IPS-11a (cell line): ENCODE results near the gene ZNF28.
"Not testable (repeated sequence)": the region's sequence is repeated elsewhere in the genome, so short reads cannot be mapped to it uniquely, and the experiment has no call there.

Experiments
- H3K4me3 ChIP-seq: one replicate; pipeline ENCODE4 v1.5.1; 2013; ENCODE audit warnings: low read depth, low read length, control low read depth

Gene ZNF28

DNA sequence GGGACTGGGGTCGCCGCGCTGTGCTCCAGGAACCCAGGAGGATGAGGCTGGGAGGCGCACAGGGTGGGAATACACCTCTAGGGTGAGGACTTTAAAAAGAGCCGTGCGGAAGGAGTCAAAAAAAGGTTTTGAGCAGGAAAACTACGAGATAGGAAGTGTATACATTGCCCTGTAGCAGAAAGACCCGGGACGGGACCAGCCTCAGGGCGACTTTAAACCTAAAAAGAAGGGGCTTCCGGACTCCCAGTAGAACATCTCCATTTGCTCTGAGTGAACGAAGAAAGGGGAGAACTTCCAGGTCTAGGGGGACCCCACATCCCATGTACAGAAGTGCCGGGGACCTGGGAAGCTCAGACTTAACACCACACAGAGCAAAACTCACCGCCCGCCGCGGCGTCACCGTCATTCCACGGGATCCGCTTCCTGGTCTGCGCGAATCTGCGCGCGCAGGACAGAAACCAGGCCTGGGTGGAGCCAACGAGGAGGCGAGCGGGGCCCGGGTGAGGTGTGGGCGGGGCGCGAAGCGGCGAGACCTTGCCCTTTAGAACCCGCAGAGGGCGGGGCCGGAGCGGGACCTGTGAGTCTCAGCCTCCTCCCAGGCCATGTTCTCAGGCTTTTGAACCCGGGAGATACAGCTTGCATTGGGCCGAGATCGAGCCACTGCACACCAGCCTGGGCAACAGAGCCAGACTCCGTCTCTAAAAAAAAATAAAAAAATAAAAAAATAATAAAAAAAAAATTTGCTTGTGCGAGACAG is at the start of gene ZNF28:
Gene ZNF28 (minus strand): TSS at position 430 of the 757 bp plus-strand sequence. CDS start 3,675 bp downstream, outside the sequence.
- peak within 1 kb of the TSS; percentile 72 for H3K4me3 ChIP-seq

DNA sequence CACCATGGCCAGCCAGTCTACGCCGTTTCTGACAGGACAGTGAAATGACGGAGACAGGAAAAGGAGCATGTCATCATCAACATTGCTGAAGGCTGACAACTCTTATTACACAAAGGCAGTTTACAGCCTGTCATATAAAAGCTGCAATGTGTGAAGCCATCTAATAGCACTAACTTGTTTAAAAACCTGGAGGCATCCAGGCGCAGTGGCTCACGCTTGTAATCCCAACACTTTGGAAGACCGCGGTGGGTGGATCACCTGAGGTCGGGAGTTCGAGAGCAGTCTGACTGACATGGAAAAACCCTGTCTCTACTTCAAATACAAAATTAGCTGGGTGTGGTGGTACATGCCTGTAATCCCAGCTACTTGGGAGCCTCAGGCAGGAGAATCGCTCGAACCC is 46.6 kb upstream of the ZNF28 start:
- not testable (repeated sequence) for H3K4me3 ChIP-seq

DNA sequence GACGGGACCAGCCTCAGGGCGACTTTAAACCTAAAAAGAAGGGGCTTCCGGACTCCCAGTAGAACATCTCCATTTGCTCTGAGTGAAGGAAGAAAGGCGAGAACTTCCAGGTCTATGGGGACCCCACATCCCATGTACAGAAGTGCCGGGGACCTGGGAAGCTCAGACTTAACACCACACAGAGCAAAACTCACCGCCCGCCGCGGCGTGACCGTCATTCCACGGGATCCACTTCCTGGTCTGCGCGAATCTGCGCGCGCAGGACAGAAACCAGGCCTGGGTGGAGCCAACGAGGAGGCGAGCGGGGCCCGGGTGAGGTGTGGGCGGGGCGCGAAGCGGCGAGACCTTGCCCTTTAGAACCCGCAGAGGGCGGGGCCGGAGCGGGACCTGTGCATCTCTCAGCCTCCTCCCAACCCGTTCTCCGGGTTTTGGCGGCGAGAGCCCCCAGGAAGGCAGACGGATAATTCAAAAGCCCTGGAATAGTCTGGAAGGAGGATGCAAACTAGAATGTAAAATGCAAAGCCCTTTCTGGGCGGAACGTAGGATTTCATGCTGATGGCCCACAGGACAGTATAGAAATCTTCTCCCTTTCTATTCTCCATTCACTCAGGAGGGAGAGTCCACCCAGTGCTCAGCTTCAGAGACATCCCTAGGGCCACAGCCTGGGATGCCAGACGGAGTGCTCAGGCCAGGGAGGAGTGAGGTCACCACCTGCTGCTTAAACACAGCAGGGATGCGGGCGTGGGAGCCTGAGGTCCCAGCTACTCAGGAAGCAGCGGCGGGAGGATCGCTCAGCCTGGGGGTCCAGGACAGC is 36.2 kb upstream of the ZNF28 start, which contains the start of gene ZNF468:
Gene ZNF468 (minus strand): TSS at position 242 of the 814 bp plus-strand sequence. CDS start 3,347 bp downstream, outside the sequence.
- peak within 1 kb of the TSS; percentile 75 for H3K4me3 ChIP-seq

DNA sequence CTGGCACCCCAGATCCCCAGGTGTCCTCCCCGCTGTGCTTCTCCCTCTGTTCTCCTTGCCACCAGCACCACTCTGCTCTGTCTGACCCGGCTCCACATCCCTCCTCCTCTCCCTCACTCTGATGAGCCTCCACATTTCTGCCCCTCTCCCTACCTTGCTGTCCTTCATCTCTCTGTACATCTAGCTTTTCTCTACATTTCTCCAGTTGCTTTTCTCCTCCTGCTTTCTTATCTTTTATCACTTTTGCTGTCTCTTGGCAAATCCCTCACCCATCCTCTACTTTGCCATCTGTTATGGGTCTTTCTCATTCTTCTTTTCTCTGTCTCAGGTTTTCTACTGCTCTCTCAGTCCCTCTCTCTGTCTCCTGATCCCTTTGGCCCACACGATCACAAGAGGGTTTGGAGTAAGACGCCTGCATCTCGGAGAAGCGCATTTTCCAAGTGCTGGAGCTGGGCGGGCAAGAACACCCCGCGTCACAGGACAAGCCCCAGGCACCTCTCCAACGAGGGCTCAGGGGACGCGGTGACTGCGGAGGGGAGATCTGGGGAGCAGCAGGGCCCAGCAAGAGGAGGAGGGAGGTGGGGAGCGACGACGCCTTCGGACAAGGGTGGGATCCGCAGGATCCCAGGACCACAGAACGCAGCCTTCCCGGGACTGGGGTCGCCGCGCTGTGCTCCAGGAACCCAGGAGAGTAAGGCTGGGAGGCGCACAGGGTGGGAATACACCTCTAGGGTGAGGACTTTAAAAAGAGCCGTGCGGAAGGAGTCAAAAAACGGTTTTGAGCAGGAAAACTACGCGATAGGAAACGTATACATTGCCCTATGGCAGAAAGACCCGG is 35.3 kb upstream of the ZNF28 start:
- H3K4me3 ChIP-seq, result peak overlapping the region; percentile 75

DNA sequence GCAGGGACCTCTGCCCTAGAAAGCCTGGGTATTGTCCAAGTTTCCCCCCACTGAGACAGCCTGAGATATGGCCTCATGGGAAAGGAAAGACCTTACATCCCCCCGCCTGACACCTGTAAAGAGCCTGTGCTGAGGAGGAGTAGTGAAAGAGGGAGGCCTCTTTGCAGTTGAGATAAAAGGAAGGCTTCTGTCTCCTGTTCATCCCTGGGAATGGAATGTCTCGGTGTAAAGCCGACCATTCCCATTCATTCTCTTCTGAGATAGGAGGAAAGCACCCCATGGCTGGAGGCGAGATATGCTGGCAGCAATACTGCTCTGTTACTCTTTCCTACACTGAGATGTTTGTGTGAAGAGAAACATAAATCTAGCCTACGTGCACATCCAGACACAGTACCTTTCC is 25.9 kb upstream of the ZNF28 start:
- H3K4me3 ChIP-seq, result not testable (repeated sequence)

DNA sequence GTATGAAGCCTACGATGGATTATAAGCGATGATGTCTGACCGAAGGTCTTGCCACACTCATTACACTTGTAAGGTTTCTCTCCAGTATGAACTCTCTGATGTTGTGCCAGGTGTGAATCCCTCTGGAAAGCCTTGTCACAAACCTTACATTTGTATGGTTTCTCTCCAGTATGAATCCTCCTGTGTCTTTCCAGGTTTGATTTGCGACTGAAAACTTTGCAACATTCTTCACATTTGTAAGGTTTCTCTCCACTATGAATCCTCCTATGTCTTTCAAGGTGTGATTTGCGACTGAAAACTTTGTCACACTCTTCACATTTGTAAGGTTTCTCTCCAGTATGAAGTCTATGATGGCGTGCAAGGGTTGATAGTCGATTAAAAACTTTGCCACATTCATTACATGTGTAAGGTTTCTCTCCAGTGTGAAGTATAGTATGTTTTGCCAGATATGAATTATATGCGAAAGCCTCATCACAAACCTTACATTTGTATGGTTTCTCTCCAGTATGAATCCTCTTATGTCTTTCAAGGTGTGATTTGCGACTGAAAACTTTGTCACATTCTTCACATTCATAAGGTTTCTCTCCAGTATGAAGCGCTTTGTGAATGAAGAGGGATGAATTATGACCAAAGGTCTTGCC is 19.5 kb upstream of the ZNF28 start:
- H3K4me3 ChIP-seq, result not testable (repeated sequence)

DNA sequence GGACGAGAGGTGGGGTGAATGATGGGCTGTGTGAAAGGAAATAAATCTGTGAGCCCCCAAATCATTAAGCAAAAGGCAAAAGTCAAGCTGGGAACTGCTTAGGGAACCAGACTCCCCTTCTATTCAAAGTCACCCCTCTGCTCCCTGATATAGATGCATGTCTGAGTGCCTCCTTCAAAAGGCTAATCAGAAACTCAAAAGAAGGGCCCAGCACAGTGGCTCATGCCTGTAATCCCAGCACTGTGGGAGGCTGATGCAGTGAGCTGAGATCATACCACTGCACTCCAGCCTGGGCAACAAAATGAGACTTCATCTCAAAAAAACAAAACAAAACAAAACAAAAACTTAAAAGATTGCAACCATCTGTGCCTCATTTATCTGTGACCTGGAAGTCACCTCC is 12.9 kb upstream of the ZNF28 start:
- not testable (repeated sequence) for H3K4me3 ChIP-seq

DNA sequence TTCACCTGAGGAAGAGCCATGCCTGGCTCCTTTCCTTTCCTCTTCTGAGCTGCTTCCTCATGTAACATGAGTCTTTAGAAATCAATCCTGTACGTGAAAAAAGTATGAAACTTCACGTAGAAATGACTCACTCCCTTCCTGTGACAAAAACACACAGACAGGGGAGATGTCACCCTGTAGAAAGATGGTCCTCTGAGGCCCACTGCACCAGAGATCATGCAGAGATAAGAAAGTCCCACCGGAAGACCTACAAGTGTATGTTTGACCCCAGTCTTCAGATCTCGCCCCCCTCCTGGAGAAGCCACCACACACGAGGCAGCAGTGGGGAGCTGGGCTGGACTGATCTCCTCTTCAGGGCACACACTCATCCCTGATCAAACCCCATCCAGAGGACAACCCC is 12.1 kb upstream of the ZNF28 start:
- H3K4me3 ChIP-seq, result not testable (repeated sequence)

DNA sequence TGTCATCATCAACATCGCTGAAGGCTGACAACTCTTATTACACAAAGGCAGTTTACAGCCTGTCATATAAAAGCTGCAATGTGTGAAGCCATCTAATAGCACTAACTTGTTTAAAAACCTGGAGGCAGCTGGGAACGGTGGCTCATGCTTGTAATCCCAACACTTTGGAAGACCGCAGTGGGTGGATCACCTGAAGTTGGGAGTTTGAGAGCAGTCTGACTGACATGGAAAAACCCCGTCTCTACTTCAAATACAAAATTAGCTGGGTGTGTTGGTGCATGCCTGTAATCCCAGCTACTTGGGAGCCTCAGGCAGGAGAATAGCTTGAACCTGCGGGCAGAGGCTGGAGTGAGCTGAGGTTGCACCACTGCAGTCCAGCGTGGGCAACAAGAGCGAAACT is 8.4 kb upstream of the ZNF28 start:
- H3K4me3 ChIP-seq, result not testable (repeated sequence)

DNA sequence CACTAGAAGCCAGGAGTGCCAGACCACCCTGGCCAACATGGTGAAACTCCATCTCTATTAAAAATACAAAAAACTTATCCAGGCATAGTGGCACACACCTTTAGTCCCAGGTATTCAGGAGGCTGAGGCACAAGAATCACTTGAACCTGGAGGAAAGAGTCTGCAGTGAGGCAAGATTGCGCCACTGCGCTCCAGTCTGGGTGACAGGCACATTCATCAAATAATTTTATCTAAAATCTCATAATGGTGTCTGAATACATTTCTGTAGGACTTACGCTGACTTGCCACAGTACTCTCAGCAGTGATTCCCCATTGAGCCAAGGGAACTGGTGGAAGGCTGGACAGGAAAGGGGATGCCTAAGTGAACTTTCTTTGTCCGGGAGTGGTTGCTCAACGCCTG is 4.3 kb upstream of the ZNF28 start:
- no peak overlapping the region for H3K4me3 ChIP-seq

DNA sequence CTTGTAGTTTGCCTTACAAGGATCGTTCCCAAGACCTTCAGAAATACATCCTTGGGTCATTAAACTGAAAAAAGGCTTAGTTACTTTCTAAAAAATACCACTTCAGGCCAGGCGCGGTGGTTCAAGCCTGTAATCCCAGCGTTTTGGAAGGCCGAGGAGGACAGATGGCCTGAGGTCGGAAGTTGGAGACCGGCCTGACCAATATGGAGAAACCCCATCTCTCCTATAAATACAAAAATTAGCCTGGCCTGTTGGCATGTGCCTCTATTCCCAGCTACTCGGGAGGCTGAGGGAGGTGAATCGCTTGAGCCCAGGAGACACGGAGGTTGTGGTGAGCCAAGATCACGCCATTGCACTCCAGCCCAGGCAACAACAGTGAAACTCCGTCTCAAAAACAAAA is 2.2 kb upstream of the ZNF28 start:
- H3K4me3 ChIP-seq, result no peak overlapping the region

DNA sequence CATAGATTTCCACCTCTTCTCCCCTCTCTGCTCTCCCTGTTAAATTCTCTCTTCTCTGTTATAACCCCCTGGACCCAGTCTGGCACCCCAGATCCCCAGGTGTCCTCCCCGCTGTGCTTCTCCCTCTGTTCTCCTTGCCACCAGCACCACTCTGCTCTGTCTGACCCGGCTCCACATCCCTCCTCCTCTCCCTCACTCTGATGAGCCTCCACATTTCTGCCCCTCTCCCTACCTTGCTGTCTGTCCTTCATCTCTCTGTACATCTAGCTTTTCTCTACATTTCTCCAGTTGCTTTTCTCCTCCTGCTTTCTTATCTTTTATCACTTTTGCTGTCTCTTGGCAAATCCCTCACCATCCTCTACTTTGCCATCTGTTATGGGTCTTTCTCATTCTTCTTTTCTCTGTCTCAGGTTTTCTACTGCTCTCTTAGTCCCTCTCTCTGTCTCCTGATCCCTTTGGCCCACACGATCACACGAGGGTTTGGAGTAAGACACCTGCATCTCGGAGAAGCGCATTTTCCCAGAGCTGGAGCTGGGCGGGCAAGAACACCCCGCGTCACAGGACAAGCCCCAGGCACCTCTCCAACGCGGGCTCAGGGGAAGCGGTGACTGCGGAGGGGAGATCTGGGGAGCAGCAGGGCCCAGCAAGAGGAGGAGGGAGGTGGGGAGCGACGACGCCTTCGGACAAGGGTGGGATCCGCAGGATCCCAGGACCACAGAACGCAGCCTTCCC is 795 bp downstream of the ZNF28 start:
- peak overlapping the region; percentile 72 for H3K4me3 ChIP-seq

DNA sequence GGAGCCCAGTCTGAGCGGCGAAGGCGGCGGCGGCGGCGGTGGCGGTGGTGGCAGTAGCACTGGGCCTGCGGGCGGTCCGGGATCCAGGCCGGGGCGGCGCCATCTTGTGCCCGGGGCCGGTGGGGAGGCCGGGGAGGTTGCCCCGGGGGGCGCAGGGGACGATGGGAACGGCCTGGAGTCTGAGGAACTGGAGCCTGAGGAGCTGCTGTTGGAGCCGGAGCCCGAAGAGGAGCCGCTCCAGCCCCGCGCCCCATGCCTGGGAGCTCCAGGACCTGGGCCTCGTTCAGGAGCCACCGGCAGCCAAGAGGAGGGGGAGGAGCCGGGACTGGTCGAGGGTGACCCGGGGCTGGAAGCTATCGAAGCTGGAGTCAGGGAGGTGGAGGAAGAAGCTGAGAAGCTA is 11.6 kb downstream of the ZNF28 start:
- H3K4me3 ChIP-seq, result no peak overlapping the region

DNA sequence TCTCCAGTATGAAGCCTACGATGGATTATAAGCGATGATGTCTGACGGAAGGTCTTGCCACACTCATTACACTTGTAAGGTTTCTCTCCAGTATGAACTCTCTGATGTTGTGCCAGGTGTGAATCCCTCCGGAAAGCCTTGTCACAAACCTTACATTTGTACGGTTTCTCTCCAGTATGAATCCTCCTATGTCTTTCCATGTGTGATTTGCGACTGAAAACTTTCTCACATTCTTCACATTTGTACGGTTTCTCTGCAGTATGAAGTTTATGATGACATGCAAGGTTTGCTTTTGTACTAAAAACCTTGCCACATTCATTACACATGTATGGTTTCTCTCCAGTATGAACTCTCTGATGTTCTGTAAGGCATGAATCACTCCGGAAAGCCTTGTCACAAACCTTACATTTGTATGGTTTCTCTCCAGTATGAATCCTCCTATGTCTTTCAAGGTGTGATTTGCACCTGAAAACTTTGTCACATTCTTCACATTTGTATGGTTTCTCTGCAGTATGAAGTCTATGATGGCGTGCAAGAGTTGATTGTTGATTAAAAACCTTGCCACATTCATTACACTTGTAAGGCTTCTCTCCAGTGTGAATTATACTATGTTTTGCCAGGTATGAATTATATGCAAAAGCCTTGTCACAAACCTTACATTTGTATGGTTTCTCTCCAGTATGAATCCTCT is 21.3 kb downstream of the ZNF28 start:
- not testable (repeated sequence) for H3K4me3 ChIP-seq

DNA sequence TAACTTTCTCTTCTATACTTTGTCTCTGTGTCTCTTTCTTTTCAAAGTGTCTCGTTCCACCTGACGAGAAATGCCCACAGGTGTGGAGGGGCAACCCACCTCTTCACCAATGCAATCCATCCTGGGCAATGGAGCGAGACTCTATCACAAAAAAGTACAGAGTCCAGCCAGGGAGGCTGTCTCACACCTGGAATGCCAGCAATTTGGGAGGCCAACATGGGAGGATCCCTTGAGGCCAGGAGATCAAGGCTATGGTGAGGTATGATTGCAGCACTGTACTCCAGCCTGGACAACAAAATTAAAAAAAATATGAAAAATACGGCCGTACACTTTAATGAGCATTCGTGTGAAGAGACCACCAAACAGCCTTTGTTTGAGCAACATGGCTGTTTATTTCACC is 32.0 kb downstream of the ZNF28 start:
- H3K4me3 ChIP-seq, result no peak overlapping the region

DNA sequence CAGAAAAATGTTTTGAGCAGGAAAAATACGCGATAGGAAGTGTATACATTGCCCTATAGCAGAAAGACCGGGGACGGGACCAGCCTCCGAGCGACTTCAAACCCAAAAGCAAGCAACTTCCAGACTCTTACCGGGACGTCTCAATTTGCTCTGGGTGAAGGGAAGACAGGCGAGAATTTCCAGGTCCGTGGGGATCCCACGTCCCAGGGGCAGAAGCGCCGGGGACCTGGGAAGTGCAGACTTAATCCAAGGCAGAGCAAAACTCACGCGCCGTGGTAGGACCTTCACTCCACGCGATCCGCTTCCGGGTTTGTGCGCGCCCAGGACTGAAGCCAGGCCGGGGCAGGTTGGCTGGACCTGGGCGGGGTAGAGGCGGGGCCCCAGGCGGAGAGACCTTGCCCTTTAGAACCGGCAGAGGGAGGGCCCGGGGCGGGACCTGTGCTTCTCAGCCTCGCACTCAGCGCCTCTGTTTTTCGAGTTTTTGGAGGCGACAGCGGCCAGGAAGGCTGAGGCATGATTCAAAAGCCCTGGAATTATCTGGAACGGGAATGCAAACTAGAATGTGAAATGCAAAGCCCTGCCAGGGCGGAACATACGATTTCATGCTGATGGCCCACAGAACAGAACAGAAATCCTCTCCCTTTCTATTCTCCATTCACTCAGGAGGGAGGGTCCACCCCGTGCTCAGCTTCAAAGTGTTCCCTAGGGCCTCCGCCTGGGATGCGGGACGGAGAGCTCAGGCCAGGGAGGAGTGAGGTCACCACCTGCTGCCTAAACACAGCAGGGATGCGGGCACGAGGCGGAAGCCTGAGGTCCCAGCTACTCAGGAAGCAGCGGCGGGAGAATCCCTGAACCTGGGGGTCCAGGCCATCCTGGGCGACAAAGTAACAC is 34.7 kb downstream of the ZNF28 start, which contains the start of gene ZNF600:
Gene ZNF600 (minus strand): TSS at position 328 of the 891 bp plus-strand sequence. CDS start 7,903 bp downstream, outside the sequence.
- H3K4me3 ChIP-seq, result peak within 1 kb of the TSS; percentile 83

DNA sequence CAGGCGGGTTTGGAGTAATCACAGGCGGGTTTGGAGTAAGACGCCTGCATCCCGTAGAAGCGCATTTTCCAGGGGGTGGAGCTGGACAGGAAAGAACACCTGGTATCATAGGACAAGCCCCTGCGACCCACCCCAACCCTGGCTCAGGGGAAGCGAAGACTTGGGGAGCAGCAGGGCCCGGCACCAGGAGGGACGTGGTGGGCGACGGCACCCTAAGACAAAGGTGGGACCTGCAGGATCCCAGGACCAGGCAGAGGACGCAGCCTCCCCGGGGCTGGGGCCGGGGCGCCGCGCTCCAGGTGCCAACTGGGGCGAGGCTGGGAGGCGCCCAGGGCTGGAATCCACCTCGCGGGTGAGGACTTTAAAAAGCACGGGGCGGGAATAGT is 35.4 kb downstream of the ZNF28 start:
- H3K4me3 ChIP-seq, result peak overlapping the region; percentile 83

DNA sequence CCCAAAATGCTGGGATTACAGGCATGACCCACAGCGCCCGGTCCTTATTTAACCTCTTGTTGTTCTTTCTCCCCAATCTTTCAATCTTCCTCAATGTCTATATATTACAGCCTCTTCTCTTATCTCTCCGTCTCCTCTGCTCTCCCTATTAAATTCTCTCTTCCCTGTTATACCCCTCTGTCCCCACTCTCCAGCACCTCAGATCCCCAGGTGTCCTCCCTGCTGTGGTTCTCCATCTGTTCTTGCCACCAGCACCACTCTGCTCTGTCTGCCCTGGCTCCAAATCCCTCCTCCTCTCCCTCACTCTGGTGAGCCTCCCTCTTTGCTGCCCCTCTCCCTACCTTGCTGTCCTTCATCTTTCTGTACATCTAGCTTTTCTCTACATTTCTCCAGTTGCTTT is 35.9 kb downstream of the ZNF28 start:
- H3K4me3 ChIP-seq, result no peak overlapping the region
